ENCODE results near the gene ZDHHC11B.
"Not testable (repeated sequence)": the region's sequence is repeated elsewhere in the genome, so short reads cannot be mapped to it uniquely, and the experiment has no call there.

ZDHHC11B gene

DNA sequence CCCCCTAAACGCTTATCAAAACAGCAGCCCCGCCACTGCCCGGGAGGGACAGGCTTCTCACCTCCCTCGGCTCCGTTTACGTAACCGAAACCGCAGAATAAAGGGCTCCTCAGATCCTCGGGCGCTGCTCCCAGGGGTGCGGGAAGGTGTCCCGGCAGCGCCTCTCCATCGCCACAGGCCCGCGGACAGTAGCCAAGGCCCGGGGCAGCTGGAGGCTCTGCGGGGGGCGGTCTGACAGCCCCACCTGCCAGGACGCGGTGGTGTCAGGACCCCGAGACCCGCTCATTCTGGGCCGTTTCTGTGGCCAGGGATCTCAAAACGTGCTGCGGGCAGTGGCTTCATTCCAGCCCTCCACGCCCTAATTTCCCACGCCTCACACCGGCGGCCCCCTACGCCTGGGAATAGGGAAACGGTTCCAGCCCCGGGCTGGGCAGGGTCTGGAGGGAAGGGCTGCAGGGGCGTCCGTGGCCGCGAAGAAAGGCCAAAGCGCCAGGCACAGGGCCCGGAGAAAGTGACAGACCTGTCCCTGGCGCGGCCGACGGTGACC, 575 bp downstream of the ZDHHC11B start:
- peak; percentile 38 for DNase-seq

DNA sequence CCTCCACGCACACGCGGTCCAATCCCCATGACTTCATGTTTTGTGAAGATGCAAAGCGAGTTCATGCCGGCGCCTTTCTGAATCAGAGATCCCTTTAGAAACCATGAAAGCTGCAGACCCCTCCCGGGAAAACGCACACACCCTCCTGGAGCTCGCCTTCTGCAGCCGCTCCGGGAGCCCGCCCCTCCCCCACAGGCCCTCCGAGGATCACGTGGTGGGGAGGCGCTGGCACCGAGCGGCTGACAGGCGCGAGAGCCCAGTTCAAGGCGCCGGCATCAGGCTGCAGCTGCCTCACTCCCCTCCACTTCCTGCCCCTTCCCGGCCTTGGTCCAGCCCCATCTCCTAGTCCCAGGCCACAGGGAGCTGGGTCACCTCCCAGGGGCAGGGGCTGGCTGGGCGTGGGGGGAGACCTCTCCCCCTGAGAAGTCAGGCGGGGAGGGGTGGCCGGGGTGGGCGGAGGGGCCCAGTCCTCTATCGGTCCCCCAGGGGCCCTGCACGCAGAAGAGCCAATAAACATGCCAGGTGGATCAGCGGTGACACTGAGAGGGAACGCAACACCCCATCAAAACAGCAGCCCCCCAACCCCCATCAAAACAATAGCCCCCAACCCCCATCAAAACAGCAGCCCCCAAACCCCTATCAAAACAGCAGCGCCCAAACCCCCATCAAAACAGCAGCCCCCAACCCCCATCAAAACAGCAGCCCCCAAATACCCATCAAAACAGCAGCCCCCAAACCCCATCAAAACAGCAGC, 1.3 kb downstream of the ZDHHC11B start:
- DNase-seq, result not testable (repeated sequence)

GRCh38 chr5:782356-782755, 2.2 kb downstream of the ZDHHC11B start:
- not testable (repeated sequence) for DNase-seq

DNA sequence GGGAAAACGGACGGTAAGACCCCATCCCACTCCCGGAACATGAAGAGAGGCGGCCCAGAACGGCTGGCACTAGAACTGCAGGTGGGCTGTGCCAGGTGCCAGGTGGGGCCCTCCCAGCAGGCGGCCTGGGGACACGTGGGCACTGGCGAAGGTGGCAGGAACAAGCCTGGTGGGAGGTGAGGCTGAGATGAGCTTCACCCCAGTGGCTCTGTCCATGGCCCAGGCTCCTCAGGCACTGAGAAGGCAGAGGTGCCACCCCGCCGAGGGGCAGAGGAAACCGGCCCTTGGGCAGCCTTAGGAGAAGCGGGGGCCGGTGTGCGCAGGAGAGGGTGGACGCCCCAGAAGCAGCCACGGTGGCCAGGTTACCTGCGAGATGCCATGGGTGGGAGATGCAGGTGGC, 4.0 kb downstream of the ZDHHC11B start:
- DNase-seq, result not testable (repeated sequence)

- not testable (repeated sequence) for DNase-seq
Observed at GRCh38 chr5:778967-779366, 5.6 kb downstream of the ZDHHC11B start.

DNA sequence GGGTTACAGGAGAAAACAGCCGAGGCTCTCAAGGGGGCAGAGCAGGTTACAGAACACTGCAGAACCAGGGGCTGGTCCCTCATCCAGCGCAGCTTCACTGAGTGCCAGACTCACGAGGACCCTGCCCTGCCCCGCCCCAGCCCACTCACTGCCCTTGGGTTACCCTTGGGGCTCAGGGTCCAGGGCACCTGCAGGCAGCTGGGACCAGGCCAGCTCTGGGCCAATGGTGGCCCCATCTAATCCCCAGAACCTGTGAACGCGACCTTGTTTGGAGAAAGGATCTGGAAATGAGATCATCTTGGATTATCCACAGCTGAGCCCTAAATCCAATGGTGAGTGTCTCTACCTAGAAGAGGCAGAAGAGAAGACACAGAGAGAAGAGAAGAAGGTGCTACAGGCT, 6.1 kb downstream of the ZDHHC11B start:
- peak; percentile 11 for DNase-seq

DNA sequence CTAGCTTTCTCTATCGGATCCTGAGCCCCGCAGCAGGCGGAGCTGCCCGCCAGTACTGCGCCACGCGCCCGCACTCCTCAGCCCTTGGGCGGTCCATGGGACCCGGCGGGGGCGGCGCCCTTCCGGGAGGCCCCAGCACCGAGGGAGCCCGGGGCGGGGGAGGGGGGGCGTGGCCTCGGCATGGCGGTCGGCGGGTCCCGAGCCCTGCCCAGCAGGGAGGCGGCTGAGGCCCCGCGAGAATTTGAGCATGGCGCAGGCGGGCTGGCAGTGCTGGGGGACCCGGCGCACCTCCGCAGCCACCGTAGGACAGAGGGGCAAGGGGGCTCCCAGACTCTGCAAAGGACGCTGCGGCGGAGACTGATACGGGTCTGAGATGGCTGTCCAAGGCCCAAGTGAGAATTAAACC, 6.8 kb downstream of the ZDHHC11B start:
- peak; percentile 13 for DNase-seq

GRCh38 chr5:776862-777711, 7.4 kb downstream of the ZDHHC11B start:
- peak; percentile 40 for DNase-seq

- DNase-seq, result peak; percentile 18
Observed at GRCh38 chr5:775961-776861, 8.3 kb downstream of the ZDHHC11B start.

- DNase-seq, result peak; percentile 15
Observed at GRCh38 chr5:775595-775960, 9.0 kb downstream of the ZDHHC11B start.

GRCh38 chr5:774854-775505, 9.5 kb downstream of the ZDHHC11B start:
- DNase-seq, result peak; percentile 17

- DNase-seq, result peak; percentile 24
Observed at GRCh38 chr5:774304-774703, 10.2 kb downstream of the ZDHHC11B start.

GRCh38 chr5:773517-774264, 10.8 kb downstream of the ZDHHC11B start:
- peak; percentile 17 for DNase-seq

- peak; percentile 7 for DNase-seq
Observed at GRCh38 chr5:772931-773330, 11.6 kb downstream of the ZDHHC11B start.

DNA sequence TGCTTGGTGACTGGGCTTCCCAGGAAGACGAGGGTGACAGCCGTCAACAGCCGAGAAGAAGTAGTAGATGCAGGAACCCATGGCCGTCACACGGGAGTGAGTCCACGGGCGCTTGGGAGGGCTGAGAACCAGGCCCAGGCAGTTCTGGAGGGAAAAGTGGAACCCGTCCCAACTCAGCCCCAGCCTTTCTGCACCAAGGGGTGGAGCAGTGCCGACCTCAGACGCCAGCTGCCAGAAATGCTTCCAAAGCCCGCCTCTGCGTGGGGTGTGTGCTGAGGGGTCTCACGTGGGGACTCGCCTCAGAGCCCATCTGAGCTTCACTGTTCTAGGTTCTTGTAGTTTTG, 12.0 kb downstream of the ZDHHC11B start:
- not testable (repeated sequence) for DNase-seq

DNA sequence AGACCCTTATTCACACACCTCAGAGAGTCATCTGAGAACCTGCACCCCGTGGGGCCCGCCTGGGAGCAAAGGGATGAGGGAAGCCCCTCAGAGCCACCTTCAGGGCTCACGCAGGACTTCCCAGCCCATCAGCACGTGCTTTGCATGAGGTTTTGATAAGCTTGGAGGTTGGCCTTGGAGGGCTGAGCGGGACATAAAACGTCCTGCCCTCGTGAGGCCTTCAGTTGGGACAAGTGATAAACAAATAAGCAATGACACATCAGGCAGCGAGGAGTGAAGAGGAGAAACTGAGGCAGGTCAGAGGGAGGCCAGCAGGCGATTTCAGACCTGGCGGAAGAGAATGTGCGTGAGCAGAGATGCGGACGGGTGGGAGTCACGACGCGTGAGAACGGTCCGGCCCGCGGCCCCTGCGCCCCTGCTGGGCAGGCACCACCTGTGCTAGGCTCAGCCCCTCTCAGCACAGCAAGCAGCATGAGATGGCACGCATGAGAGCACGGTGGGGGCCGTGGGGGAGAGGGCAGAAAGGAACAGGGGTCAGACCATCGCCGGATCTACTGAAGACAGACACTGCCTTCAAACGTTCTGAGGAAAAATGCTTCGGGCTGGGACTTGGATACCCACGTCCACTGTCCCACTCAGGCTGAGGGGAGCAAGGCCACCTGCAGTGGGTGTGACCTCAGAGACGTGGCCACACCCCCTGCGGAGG, 12.5 kb downstream of the ZDHHC11B start:
- DNase-seq, result peak; percentile 3

DNA sequence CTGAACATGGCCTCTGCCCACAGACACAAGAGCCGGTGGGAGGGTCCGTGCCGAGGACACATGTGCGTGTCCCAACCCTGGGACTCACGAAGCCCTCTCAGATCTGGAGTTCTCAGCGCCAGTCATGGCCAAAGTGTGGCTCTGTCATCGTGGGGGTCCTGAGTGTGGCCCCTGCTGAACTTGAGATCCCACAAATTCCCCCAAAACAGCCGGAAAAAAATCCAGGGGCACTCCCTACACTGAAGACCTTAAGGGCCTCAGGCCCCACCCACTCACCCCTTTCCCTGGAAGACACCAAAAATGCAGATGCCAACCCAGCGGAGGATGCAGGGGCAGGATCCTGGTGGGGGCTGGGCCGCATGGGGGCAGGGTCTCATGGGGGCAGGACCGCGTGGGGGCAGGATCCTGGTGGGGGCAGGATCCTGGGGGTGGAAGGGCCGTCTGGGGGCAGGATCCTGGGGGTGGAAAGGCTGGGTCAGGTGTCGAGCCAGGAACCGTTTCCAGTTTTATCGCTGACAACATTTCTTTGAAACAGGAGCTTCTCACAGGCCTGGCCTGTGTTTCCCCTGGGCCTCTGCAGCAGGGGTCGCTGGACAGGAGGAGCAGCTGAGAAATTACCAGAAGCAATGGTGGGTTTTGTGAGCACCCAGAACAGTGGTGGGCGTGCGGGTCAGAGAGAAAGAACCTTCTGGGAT, 13.3 kb downstream of the ZDHHC11B start:
- DNase-seq, result peak; percentile 13

DNA sequence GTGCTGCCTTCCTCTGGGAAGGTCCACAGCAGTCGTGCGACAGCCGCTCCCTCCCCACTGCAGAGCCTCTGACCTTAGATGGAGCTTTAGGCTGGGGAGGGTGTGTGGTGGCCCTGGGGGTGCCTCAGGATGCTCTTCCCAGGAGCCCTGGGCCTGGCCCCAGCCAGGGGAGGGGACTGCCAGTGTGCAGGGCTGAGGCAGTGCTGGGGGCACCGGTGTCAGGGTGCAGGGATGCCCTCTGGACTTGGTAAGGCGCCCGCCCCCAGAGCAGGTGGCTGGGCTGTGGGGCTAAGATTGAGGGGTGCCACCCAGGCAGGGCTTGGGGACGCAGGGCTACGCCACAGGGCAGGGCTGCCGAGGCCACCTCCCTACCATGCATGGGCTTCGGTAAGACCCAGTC, 13.9 kb downstream of the ZDHHC11B start:
- DNase-seq, result peak; percentile 11

DNA sequence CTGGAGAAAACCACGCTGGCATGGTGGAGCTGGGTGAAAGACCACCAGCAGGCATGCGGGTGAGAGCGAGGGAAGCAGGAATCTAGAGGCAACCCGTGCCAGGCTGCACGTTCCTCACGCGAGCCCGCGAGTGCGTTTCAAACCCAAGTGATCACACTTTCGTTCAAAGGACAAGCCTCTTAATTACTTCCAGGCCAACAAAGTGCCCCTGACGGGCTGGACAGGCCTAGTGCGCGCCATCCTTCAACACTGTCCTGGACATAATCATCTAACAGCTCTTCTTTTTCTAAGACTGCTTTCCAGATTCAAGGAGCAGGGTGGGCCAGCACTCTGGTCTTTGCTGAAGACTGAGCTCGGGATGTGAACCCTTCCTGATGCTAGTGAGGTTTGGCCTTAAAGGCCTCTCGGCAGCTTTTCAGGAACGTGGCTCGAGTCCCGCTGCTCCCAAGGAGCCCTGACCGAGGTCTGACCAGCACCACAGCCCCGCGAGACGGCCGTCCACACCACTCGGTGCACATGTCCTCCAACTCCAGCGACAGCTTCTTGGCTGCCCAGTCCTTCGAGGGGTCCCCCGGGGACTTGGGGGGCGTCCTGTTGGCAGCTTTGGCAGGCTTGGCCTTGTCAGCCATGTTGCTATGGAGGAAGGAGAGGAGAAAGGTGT, 14.9 kb downstream of the ZDHHC11B start:
- peak; percentile 14 for DNase-seq

Data from femur (tissue), 1 donor.